Embryonic facial prominence (tissue), 1 donor: ENCODE results near the gene B3GNT3.

ENCODE experiments used
- DNase-seq: peaks from one replicate; pipeline ENCODE4 v3.0.0-alpha.2; 2016; ENCODE audit errors: extremely low spot score

The B3GNT3 gene

GRCh38 chr19:17832443-17833208 lies 37.7 kb downstream of the B3GNT3 start:
- DNase-seq, result no peak

DNA sequence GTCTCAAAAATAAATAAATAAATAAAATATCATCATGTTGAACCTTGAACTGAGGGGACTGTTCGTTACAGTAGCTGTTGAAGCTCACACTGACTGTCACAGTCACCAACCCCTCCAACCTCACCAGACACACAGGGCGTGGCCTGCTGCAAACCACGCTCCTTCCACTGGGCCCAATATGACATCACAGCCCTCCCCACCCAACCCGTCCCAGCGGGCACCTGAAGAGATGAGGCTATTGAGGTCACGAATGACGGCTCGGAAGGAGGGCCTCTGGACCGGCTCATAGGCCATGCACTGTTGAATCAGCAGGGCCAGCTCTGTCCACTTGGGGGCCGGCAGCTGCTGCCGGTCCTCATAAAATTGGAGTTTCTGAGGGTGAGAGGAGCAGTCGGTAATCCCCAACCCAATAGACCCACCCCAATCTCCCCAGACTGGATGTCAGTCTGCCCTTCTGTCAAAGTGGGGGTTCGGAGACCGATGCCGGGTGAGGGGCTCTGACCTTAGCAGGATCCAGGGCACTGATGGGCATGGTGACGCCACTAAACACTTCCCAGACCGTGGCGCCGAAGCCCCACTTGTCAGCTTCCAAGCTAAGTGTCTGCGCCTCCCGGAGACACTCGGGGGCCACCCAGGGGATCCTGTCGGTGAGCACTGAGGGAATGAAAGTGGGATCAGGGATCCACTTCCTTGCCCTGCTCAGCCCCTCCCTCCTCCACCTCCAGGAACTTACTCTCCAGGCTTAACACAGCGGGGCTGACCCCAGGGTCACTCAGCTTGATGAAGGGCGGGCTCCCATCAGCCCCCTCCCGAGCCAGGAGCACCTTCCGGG lies 39.6 kb downstream of the B3GNT3 start:
- DNase-seq, result no peak

DNA sequence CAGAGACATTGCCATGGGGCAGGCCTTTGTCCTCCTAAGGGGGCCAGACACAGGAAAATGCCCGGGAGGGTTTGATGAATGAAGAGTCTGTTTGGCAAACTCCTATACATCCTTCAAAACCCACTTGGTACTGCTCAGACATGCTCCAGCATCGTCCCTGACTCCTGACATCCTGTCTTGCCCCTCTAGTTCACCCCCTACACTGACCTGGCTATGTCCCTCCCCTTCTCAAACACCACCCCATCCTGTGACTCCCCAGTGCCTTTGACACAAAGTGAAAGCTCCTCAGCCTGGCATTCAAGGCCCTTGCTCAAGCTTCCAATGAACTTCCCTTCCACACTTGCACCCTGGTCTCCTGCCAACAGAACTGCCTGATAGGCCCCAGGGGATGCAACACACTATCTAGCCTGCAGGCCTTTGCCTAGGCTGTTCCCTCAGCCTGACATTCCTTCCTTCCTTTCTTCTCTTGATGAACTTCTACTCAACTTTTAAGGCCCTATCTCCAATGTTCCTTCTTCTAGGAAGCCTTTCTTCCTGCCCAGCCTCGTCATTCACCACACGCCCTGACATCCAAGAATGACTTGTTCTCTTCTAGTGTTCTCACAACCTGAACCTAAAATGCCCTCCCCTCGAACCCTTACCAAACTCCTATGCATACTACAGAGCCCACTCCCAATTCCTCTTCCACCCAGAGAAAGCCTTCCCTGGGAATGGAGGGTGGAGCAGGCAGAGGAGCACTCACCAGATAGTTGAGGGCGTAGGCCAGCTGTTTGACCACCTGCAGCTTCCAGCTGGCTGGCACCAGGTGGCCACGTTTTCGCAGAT lies 40.5 kb downstream of the B3GNT3 start:
- DNase-seq, result no peak

DNA sequence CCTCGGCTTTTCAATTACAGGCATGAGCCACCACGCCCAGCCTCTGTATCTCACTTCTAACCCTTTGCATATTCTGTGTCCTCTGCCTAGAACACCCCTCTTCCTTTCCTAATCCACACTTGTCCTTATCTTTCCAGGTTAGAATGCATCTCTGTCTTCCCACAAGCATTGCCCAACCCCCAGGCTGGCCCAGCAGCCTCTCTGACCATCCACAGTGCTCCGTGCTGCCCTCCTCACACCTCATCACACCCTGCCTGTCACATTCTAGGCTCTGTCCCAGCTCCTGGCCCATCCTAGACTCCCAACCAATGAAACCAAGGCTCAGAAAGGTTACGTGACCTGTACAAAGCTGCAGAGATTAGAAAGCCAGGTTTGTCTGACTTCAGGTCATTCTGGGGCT lies 41.6 kb downstream of the B3GNT3 start:
- no peak for DNase-seq

DNA sequence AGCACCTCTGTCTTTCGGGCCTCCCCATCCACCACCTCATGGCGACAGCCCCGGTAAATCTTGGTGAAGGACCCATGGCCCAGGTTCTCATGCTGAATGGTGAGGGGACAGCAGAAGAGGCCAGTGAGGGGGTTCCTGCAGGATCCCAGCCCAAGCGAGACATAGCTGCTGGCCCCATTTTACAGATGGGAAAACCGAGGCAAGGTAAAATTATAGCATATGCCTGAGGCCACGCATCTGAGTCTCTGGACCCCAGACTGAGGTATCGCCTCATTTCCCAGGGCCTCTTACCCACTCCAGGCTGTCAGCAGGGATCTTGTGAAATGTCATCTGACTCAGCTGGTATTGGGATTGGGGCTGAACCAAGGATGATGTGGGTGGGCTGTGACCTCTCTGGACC lies 43.0 kb downstream of the B3GNT3 start:
- DNase-seq, result no peak

- no peak for DNase-seq
Observed at GRCh38 chr19:17840019-17840418, 45.1 kb downstream of the B3GNT3 start.

DNA sequence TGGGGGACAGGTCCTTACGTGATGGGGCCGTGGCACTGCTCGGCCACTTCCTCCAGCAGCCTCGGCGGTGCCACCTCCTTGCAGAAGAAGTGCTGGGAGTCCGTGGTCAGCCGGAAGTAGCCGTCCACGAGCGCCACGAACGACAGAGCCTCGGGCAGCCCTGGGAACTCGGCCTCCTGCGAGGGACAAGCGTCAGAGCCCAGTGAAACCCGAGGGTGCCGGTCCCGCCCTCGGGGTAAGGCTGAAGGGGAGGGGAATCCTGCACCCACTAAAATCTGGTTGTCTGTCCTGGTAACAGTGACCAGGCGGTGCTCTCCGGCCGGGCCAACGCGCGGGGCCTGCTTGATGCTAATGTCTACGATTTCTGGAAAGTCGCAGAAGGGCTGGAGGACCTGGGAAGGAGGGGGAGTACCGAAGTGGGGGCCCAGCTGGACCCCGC lies 46.5 kb downstream of the B3GNT3 start:
- no peak for DNase-seq

DNA sequence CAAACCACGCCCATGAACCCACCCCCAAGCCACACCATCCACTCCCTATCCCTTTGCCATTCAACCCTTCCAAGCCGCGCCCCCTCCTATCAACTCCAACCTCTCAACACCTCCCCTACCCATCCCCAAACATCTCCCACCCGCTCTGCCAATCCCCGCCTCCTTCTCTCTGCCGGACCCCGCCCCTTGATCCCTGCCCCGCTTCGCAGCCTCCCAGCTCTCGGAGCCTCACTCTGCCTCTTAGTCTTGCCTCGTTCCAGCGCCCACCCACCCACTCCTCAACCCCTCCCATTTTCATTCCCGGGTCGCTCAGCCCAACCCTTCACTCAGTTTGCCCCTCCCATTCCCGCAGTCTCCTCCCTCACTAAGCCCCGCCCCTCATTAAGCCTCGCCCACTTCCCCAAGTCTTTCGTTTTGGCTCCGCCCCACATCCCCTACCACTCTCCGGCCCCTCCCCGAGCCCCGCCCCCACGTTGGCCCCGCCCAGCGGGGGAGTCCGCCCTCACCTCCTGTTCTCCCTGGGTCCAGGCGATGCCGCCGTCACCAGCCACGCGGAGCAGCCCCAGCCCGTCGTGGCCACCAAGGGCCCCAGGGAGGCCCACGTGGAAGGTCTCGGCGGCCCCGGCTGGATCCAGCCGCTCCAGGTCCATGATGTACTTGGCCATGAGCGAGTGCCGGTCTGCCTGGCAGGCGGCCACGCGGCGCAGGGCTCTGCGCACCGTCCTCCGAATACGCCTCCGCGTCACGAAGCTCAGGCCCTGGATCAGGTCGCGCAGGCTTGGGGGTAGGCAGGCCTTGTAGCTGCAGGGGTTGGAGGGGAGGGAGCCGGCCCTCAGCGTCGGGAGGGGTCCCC lies 47.1 kb downstream of the B3GNT3 start:
- peak; percentile 80 for DNase-seq

- no peak for DNase-seq
Observed at GRCh38 chr19:17842663-17843291, 47.8 kb downstream of the B3GNT3 start.

DNA sequence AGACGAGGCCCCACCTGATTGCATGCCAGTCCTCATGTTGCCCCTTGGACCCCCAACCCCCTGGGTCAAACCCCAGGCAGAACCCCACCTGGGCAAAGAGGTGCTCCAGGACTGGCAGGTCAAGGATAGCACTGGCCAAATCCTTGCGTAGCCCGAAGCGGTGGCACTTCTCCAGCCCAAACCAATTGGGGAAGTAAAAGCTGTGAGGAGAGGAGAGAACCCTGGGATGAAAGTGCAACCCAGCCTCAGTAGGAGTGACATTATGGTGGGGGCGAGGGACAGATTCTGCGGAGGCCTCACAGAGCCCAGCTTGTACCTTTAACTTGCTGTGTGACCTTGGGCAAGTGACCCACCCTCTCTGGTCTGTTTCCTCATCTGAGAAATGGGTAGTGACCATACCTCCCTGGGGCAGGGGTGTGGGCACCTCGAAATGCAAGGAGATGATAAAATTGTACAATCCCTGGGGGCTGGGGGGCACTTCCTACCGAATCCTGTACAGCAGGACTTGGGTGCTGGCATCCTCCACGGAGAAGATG lies 48.4 kb downstream of the B3GNT3 start:
- no peak for DNase-seq

- no peak for DNase-seq
Observed at GRCh38 chr19:17843908-17844490, 49.1 kb downstream of the B3GNT3 start.

DNA sequence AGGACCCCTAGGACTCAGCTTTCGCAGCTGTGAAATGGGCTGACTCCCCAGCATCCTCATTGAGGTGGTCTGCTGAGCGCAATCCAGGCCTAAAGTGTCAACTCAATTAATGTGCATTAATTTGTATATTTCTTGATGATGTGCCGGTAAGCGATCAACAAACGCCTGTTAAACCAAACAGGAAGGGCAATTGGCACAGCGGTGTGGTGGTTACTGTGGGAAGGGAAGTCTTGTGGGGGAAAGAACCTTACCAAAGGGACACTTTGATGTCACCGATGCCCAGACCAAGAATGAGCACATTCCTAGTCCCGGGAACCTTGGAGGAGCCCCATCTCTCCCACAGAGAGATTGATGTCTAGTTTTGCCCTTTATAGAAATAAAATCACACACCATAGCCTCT lies 51.2 kb downstream of the B3GNT3 start:
- no peak for DNase-seq

DNA sequence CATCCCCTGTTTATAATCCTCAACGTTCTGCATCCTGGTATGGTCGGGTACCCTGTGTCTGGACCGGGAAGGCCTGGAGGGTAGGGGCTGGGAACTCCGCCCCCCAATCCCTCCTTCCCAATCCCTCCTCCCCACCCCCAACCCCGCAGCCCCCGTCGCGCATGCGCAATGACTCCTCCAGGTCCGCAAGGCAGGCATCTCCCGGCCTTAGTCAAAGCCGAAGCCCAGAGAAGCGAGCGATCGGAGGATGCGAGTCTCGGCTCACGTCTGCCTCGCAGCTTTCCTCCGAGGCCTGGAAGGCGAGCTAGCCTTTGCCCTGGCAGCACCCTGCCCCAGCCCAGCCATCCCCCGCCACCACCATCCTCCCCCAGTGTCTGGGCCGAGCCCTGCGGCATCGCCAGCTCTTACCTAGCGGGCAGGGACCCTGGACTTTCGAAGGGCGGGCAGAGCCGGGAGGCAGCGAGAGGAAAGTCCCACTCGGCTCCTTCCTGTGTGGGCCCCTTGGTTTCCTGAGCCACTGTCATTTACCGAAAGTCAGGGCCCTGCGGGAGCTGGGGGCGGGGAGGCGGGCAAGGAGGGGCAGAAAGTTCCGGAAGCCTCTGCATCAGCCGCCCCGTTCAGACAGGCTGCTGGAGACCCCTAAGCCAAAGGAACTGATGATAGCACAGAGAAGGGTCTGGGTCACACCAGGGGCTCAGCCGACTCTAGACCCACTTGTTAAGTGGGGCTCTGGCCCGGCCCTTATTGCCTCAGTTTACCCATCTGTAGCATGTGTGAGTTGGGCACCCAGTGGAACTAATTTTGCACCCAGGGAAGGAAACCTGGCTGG lies 52.8 kb downstream of the B3GNT3 start, which contains the start of gene JAK3:
JAK3 (minus strand) TSS at position 445 of the 829 bp plus-strand sequence. CDS start 3,565 bp downstream, outside the sequence.
- DNase-seq, result peak; percentile 65

- DNase-seq, result no peak
Observed at GRCh38 chr19:17848595-17849292, 53.8 kb downstream of the B3GNT3 start.

GRCh38 chr19:17854061-17854460 lies 59.1 kb downstream of the B3GNT3 start:
- no peak for DNase-seq

GRCh38 chr19:17855280-17856152 lies 60.6 kb downstream of the B3GNT3 start:
- DNase-seq, result peak; percentile 54
